SK-N-SH (cell line): ENCODE measurements around the gene MED26. TPM values are rescaled to one million over a fixed set of nuclear protein-coding genes. Genes with fewer than 3 reads are reported as not detected.

ENCODE experiments used
- CTCF ChIA-PET: fragments of 300-600, 350-600 bp; formaldehyde crosslinking; extraction: SDS; loops from one replicate; lab custom pipeline; 2021; lab: Yijun Ruan, JAX
- POLR2A ChIA-PET: fragments of 350-600 bp; sonication (Branson Sonifier 250); formaldehyde crosslinking; extraction: SDS; loops from one replicate; lab custom pipeline; 2020; ENCODE audit warnings: antibody characterized with exemption, inconsistent platforms; lab: Yijun Ruan, JAX
- DNase-seq: peaks from one replicate; pipeline ENCODE4 v3.0.0; 2012
- H2AFZ ChIP-seq: fragments of 200-600 bp; sonication (generic); 2 replicates; pipeline ENCODE4 v1.8.1; 2016; ENCODE audit warnings: antibody characterized with exemption, mild to moderate bottlenecking, low read depth
- H3F3A ChIP-seq: fragments of 200-600 bp; sonication (generic); replicated peaks from 2 replicates; pipeline ENCODE3; 2016; ENCODE audit warnings: antibody characterized with exemption, mild to moderate bottlenecking; ENCODE audit not compliant: insufficient read depth
- H3K27ac ChIP-seq, 2 experiments: fragments of 200-500 bp in 1 of 2; fragments of 200-600 bp in 1 of 2; sonication (Bioruptor generic) in 1 of 2; sonication (generic), shearing (Covaris generic) in 1 of 2; 2 replicates each; pipeline versions ENCODE4 v1.5.1 to v1.6.1; 2014 to 2016; ENCODE audit warnings: low read depth in 2 of 2, inconsistent platforms in 1 of 2, low read length in 1 of 2, mild to moderate bottlenecking in 1 of 2, mixed read lengths in 1 of 2
- H3K27me3 ChIP-seq: fragments of 200-600 bp; sonication (generic), shearing (Covaris generic); 2 replicates; pipeline ENCODE4 v1.6.1; 2016; ENCODE audit warnings: mixed run types; ENCODE audit not compliant: insufficient read depth
- H3K36me3 ChIP-seq, 2 experiments: fragments of 200-500 bp in 1 of 2; fragments of 200-600 bp in 1 of 2; sonication (Bioruptor generic) in 1 of 2; sonication (generic) in 1 of 2; replicated peaks in 1 of 2; 2 replicates each; pipeline versions ENCODE3 to v1.5.1; 2014 to 2016; ENCODE audit warnings: low read length in 1 of 2, mild to moderate bottlenecking in 1 of 2; ENCODE audit not compliant: insufficient read depth in 2 of 2, control insufficient read depth in 1 of 2
- H3K4me1 ChIP-seq, 2 experiments: fragments of 200-500 bp in 1 of 2; fragments of 200-600 bp in 1 of 2; sonication (Bioruptor generic) in 1 of 2; sonication (generic), shearing (Covaris generic) in 1 of 2; 2 replicates each; pipeline versions ENCODE4 v1.5.1 to v1.6.1; 2014 to 2016; ENCODE audit warnings: low read depth in 1 of 2, low read length in 1 of 2, mixed run types in 1 of 2; ENCODE audit not compliant: insufficient read depth in 2 of 2, control insufficient read depth in 1 of 2
- H3K4me2 ChIP-seq: fragments of 200-600 bp; sonication (generic), shearing (Covaris generic); 2 replicates; pipeline ENCODE4 v1.6.1; 2017; ENCODE audit warnings: mixed run types
- H3K4me3 ChIP-seq, 2 experiments: fragments of 200-500 bp in 1 of 2; fragments of 200-600 bp in 1 of 2; sonication (Bioruptor generic) in 1 of 2; sonication (generic), shearing (Covaris generic) in 1 of 2; 2 replicates each; pipeline versions ENCODE4 v1.5.1 to v1.8.1; 2014 to 2016; ENCODE audit warnings: low read depth in 2 of 2, inconsistent platforms in 1 of 2, low read length in 1 of 2, mild to moderate bottlenecking in 1 of 2, mixed read lengths in 1 of 2, moderate library complexity in 1 of 2
- H3K79me2 ChIP-seq: fragments of 200-600 bp; sonication (generic); 2 replicates; pipeline ENCODE4 v1.8.1; 2017; ENCODE audit warnings: mild to moderate bottlenecking; ENCODE audit not compliant: insufficient read depth
- H3K9ac ChIP-seq: fragments of 200-600 bp; sonication (generic); 2 replicates; pipeline ENCODE4 v1.6.1; 2017; ENCODE audit warnings: mixed run types
- H3K9me2 ChIP-seq: fragments of 200-600 bp; sonication (generic); 2 replicates; pipeline ENCODE4 v1.6.1; 2017; ENCODE audit warnings: mixed run types
- H3K9me3 ChIP-seq: fragments of 200-600 bp; sonication (generic); 2 replicates; pipeline ENCODE4 v1.6.1; 2017; ENCODE audit warnings: mixed run types, mild to moderate bottlenecking, moderate library complexity
- H4K20me1 ChIP-seq: fragments of 200-600 bp; sonication (generic); 2 replicates; pipeline ENCODE4 v1.6.1; 2017; ENCODE audit warnings: mild to moderate bottlenecking, mixed run types; ENCODE audit not compliant: insufficient read depth
- CHD2 ChIP-seq: fragments of 150-350 bp; IDR thresholded peaks from 2 replicates; pipeline ENCODE4 v1.6.1; 2018; ENCODE audit warnings: low read length; ENCODE audit not compliant: partially characterized antibody
- CTCF ChIP-seq: fragments of 200-600 bp; sonication (generic); IDR thresholded peaks from 2 replicates; pipeline ENCODE4 v1.6.1; 2017; ENCODE audit warnings: antibody characterized with exemption, mild to moderate bottlenecking, moderate library complexity
- GATA2 ChIP-seq: sonication (generic); formaldehyde crosslinking; IDR thresholded peaks from 2 replicates; pipeline ENCODE4 v1.5.0; 2020; ENCODE audit warnings: mild to moderate bottlenecking, missing genetic modification reagents
- NFIC ChIP-seq: IDR thresholded peaks from 2 replicates; pipeline ENCODE4 v1.4.0; 2012; ENCODE audit warnings: borderline replicate concordance
- TAF1 ChIP-seq: IDR thresholded peaks from 2 replicates; pipeline ENCODE4 v1.6.1; 2012; ENCODE audit warnings: low read depth, mild to moderate bottlenecking, low read length, moderate library complexity, borderline replicate concordance
- WGBS: methylation state at CpG from one replicate; pipeline ENCODE4 v1.1.6; 2017; ENCODE audit warnings: low lambda C conversion rate; 5-methylcytosine and 5-hydroxymethylcytosine counted together
- polyA plus RNA-seq, 3 experiments: library from polyadenylated mRNA; depleted of rRNA; stranded (reverse); fragments of >200 nt; gene quantifications; 2 replicates each; pipeline ENCODE4 v1.2.3, GENCODE V29; 2012
- TF ChIP-seq, protein P1 (sequence below): IDR thresholded peaks from 2 replicates; pipeline ENCODE4 v1.6.1; 2012; ENCODE audit warnings: mild to moderate bottlenecking, low read depth, low read length, moderate library complexity

MED26 gene
- polyA plus RNA-seq, 1 of the 3 experiments (the other 2 are of a cell fraction): 3.5 TPM

DNA sequence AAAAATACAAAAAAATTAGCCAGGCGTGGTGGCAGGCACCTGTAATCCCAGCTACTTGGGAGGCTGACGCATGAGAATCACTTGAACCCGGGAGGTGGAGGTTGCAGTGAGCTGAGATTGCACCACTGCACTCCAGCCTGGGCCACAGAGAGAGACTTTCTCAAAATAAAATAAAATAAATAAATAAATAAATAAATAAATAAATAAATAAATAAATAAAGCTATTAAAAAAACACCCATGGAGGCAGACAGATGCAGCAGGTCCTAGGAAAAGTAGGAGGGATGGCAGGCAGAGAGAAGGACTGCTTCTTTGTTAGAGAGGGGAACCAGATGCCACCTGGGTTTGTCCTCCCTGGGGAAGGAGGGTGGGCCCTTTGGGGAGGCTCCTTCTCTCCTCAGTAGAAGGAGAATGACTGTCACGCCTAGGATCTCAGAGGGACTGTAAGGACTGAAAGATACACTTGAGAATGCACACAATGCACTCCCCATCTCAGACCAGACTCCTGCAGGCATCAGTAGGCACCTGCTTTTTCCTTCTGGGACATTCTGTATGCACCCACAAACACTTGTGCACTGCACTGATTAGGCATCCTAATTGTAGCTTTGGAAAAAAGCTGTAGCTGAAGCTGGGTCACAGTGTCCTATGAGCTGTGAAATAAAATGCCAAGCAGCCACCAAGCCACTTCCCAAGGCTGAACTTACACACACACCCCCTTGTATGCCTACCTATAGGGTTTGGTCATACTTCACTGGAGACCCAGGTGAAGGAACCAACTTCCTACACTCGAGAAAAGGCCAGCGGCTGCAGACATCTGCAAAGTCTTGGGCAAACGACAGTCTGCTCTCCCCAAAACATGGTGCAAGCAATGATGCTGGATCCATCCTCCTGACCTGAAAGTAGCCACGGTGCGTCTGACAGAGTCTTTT is 36.9 kb downstream of the MED26 start:
- ChIA-PET CTCF (interaction anchor here (3.5 kb wide), 1 partner anchor 9 kb away, joined by 12 read pairs; no protein-coding TSS in a partner anchor), POLR2A (no interaction called here)
- no peak overlapping the region for H3K4me3 ChIP-seq
- no peak overlapping the region for H2AFZ ChIP-seq
- 90% methylated on average over 8 of the region's 9 CpGs for WGBS
- no peaks in the 10 kb centered on the region for H3K27me3 ChIP-seq
- no peaks in the 10 kb centered on the region for H3F3A ChIP-seq
- peaks cover 27 to 62% of the 10 kb centered on the region in 2 experiments; a peak in 3 of 4 replicates for H3K4me1 ChIP-seq
- DNase-seq: no peak
- H3K9me3 ChIP-seq: no peaks in the 10 kb centered on the region
- no peak overlapping the region for H3K27ac ChIP-seq
- H4K20me1 ChIP-seq: peaks cover 99% of the 10 kb centered on the region
- no peak for TF ChIP-seq CHD2
- no peak for TF ChIP-seq CTCF
- peaks cover 99% of the 10 kb centered on the region for H3K79me2 ChIP-seq
- H3K9me2 ChIP-seq: no peaks in the 10 kb centered on the region
- H3K4me2 ChIP-seq: no peak overlapping the region
- no peaks in the 10 kb centered on the region for H3K36me3 ChIP-seq
- H3K9ac ChIP-seq: no peak overlapping the region

DNA sequence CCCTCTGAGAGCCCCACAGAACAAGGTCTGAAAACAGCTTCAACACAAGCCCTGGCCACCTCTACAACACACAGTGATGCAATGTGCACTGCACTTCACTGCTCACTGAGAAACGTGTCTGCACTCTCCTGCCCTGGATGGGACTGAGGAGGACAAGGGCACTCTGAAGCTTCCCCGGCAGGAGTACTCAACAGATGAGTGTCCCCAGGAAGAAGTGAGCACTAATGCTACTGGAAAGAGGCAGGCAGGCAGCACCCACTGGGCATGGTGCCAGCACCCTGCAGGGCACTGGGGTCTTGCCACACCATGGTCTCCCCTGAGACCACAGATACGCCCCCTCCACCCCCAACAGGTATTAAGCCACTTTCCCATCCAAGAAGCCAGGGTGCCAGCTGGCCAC is 38.1 kb downstream of the MED26 start:
- CTCF ChIA-PET: interaction anchor here (3.5 kb wide), 1 partner anchor 10 kb away, joined by 12 read pairs; no protein-coding TSS in a partner anchor
- POLR2A ChIA-PET: no interaction called here
- TF ChIP-seq GATA2: no peak
- TF ChIP-seq NFIC: no peak
- TF ChIP-seq CTCF: no peak
- no peak for TF ChIP-seq TAF1
- TF ChIP-seq, protein P1, sequence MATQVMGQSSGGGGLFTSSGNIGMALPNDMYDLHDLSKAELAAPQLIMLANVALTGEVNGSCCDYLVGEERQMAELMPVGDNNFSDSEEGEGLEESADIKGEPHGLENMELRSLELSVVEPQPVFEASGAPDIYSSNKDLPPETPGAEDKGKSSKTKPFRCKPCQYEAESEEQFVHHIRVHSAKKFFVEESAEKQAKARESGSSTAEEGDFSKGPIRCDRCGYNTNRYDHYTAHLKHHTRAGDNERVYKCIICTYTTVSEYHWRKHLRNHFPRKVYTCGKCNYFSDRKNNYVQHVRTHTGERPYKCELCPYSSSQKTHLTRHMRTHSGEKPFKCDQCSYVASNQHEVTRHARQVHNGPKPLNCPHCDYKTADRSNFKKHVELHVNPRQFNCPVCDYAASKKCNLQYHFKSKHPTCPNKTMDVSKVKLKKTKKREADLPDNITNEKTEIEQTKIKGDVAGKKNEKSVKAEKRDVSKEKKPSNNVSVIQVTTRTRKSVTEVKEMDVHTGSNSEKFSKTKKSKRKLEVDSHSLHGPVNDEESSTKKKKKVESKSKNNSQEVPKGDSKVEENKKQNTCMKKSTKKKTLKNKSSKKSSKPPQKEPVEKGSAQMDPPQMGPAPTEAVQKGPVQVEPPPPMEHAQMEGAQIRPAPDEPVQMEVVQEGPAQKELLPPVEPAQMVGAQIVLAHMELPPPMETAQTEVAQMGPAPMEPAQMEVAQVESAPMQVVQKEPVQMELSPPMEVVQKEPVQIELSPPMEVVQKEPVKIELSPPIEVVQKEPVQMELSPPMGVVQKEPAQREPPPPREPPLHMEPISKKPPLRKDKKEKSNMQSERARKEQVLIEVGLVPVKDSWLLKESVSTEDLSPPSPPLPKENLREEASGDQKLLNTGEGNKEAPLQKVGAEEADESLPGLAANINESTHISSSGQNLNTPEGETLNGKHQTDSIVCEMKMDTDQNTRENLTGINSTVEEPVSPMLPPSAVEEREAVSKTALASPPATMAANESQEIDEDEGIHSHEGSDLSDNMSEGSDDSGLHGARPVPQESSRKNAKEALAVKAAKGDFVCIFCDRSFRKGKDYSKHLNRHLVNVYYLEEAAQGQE: no peak
- Histone ChIP-seq H3K9me3 (no peaks in the 10 kb centered on the region), H2AFZ (no peak overlapping the region), H3K36me3 (no peaks in the 10 kb centered on the region), H3K9me2 (no peaks in the 10 kb centered on the region), H3K79me2 (peaks cover 99% of the 10 kb centered on the region), H3K27me3 (no peaks in the 10 kb centered on the region), H3K4me3 (no peak overlapping the region), H3K9ac (no peak overlapping the region), H3F3A (peaks cover 2% of the 10 kb centered on the region), H3K27ac (no peak overlapping the region; a peak in 1 of 4 replicates), H3K4me1 (peaks cover 33 to 72% of the 10 kb centered on the region in 2 experiments; a peak in 3 of 4 replicates), H4K20me1 (peaks cover 99% of the 10 kb centered on the region), H3K4me2 (no peak overlapping the region)
- WGBS: 62% methylated on average over 3 of the region's 3 CpGs
- peak; percentile 49 for DNase-seq
